SK-N-SH (cell line): ENCODE data around the gene SPOUT1.
A peak's percentile ranks its signal among the peaks of the same experiment; 100 is the strongest.

Experiments used
- CTCF ChIP-seq: fragments of 200-600 bp; sonication (generic); IDR thresholded peaks from 2 replicates; pipeline ENCODE4 v1.6.1; 2017; ENCODE audit warnings: antibody characterized with exemption, mild to moderate bottlenecking, moderate library complexity
- ELF1 ChIP-seq: IDR thresholded peaks from 2 replicates; pipeline ENCODE4 v1.4.0; 2012
- EP300 ChIP-seq, 2 experiments: IDR thresholded peaks; 2 replicates each; pipeline versions ENCODE4 v1.4.0 to v1.6.1; 2012; ENCODE audit warnings: borderline replicate concordance in 1 of 2, low read depth in 1 of 2, low read length in 1 of 2
- MAX ChIP-seq: IDR thresholded peaks from 2 replicates; pipeline ENCODE4 v1.4.0; 2012; ENCODE audit warnings: low read depth
- NFIC ChIP-seq: IDR thresholded peaks from 2 replicates; pipeline ENCODE4 v1.4.0; 2012; ENCODE audit warnings: borderline replicate concordance
- SIN3A ChIP-seq: IDR thresholded peaks from 2 replicates; pipeline ENCODE4 v1.6.1; 2012; ENCODE audit warnings: low read depth, mild to moderate bottlenecking, low read length, moderate library complexity, borderline replicate concordance
- TAF1 ChIP-seq: IDR thresholded peaks from 2 replicates; pipeline ENCODE4 v1.6.1; 2012; ENCODE audit warnings: low read depth, mild to moderate bottlenecking, low read length, moderate library complexity, borderline replicate concordance
- TF ChIP-seq, protein P1 (sequence below): IDR thresholded peaks from 2 replicates; pipeline ENCODE4 v1.4.0; 2012; ENCODE audit warnings: low read depth, borderline replicate concordance

- TF ChIP-seq MAX (peak; percentile 80), TAF1 (peak; percentile 57), CTCF (peak; percentile 81), EP300 (IDR thresholded peaks at IDR 0.05; ENCODE audit: borderline replicate concordance in 1 of 2, low read depth in 1 of 2, low read length in 1 of 2) (no peak), NFIC (no peak), SIN3A (peak; percentile 90; the same call in 1 of the 2 replicates), ELF1 (no peak)
- TF ChIP-seq, protein P1, sequence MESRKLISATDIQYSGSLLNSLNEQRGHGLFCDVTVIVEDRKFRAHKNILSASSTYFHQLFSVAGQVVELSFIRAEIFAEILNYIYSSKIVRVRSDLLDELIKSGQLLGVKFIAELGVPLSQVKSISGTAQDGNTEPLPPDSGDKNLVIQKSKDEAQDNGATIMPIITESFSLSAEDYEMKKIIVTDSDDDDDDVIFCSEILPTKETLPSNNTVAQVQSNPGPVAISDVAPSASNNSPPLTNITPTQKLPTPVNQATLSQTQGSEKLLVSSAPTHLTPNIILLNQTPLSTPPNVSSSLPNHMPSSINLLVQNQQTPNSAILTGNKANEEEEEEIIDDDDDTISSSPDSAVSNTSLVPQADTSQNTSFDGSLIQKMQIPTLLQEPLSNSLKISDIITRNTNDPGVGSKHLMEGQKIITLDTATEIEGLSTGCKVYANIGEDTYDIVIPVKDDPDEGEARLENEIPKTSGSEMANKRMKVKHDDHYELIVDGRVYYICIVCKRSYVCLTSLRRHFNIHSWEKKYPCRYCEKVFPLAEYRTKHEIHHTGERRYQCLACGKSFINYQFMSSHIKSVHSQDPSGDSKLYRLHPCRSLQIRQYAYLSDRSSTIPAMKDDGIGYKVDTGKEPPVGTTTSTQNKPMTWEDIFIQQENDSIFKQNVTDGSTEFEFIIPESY, result no peak
Measured at GRCh38 chr9:128818099-128818838, 11.3 kb downstream of the SPOUT1 start, which contains the start of gene ENDOG.
